K562 (cell line): Measurements from ENCODE around the gene HSPB6. TPM values are rescaled to one million over a fixed set of nuclear protein-coding genes. Genes with fewer than 3 reads are reported as not detected.

Experiments
- CREB1 ChIP-seq, 2 experiments: sonication (generic) in 1 of 2; formaldehyde crosslinking in 1 of 2; IDR thresholded peaks; 2 replicates each; pipeline versions ENCODE4 v1.6.1 to v1.8.0; 2012 to 2022; ENCODE audit warnings: inconsistent platforms in 1 of 2, mild to moderate bottlenecking in 1 of 2, missing genetic modification reagents in 1 of 2, moderate library complexity in 1 of 2
- HIVEP1 ChIP-seq: fragments of 250-450 bp; sonication (Bioruptor Pico); IDR thresholded peaks from 2 replicates; pipeline ENCODE4 v1.4.0; 2020; ENCODE audit warnings: mild to moderate bottlenecking
- ID3 ChIP-seq, 2 experiments: fragments of 250-450 bp in 1 of 2; fragments of 450-650 bp in 1 of 2; sonication (Bioruptor Pico) in 1 of 2; IDR thresholded peaks; 2 replicates each; pipeline versions ENCODE4 v1.6.1 to v1.8.0; 2016 to 2021; ENCODE audit warnings: mild to moderate bottlenecking in 2 of 2, moderate library complexity in 2 of 2, missing compliant biosample characterization in 1 of 2, missing genetic modification characterization in 1 of 2
- IRF1 ChIP-seq: sonication (generic); formaldehyde crosslinking; IDR thresholded peaks from 2 replicates; pipeline ENCODE4 v1.8.0; 2022; ENCODE audit warnings: missing genetic modification reagents, mild to moderate bottlenecking, borderline replicate concordance
- JUN ChIP-seq, 2 experiments: sonication (generic) in 1 of 2; formaldehyde crosslinking in 1 of 2; IDR thresholded peaks; 2 replicates each; pipeline versions ENCODE4 v1.6.1 to v1.8.0; 2012 to 2022; ENCODE audit warnings: borderline replicate concordance in 2 of 2, mild to moderate bottlenecking in 2 of 2, improper control_type of control experiment in 1 of 2, low read depth in 1 of 2, low read length in 1 of 2, missing genetic modification reagents in 1 of 2
- KLF1 ChIP-seq: fragments of 450-650 bp; IDR thresholded peaks from 2 replicates; pipeline ENCODE4 v1.6.1; 2016; ENCODE audit warnings: missing genetic modification characterization, missing compliant biosample characterization
- LARP7 ChIP-seq: fragments of 450-650 bp; IDR thresholded peaks from 2 replicates; pipeline ENCODE4 v1.6.1; 2016
- PML ChIP-seq: IDR thresholded peaks from 2 replicates; pipeline ENCODE4 v1.6.1; 2012; ENCODE audit warnings: low read length, inconsistent platforms
- RBM14 ChIP-seq: fragments of 200-400 bp; formaldehyde crosslinking; IDR thresholded peaks from 2 replicates; pipeline ENCODE4 v1.6.1; 2018; ENCODE audit warnings: low read depth, mild to moderate bottlenecking, low read length, moderate library complexity, borderline replicate concordance; ENCODE audit not compliant: insufficient read depth
- RFX5 ChIP-seq: IDR thresholded peaks from 2 replicates; pipeline ENCODE4 v1.6.1; 2011; ENCODE audit warnings: low read depth, mild to moderate bottlenecking, improper control_type of control experiment, low read length
- TARDBP ChIP-seq: fragments of 450-650 bp; IDR thresholded peaks from 2 replicates; pipeline ENCODE4 v1.6.1; 2016
- TOE1 ChIP-seq, 2 experiments: fragments of 450-650 bp in 1 of 2; sonication (generic) in 1 of 2; formaldehyde crosslinking in 1 of 2; IDR thresholded peaks; 2 replicates each; pipeline versions ENCODE4 v1.7.1 to v1.8.0; 2016 to 2022; ENCODE audit warnings: borderline replicate concordance in 2 of 2, mild to moderate bottlenecking in 2 of 2, antibody characterized with exemption in 1 of 2, inconsistent platforms in 1 of 2, low read depth in 1 of 2, missing genetic modification reagents in 1 of 2, moderate library complexity in 1 of 2
- VEZF1 ChIP-seq: fragments of 200-800 bp; sonication (Bioruptor generic); IDR thresholded peaks from 2 replicates; pipeline ENCODE4 v1.6.1; 2017; ENCODE audit warnings: missing genetic modification characterization, missing compliant biosample characterization
- ZC3H4 ChIP-seq: sonication (generic); formaldehyde crosslinking; IDR thresholded peaks from 2 replicates; pipeline ENCODE4 v1.9.0; 2021; ENCODE audit warnings: missing genetic modification reagents, borderline replicate concordance
- ZFPM2 ChIP-seq: fragments of 250-450 bp; sonication (Bioruptor Pico); IDR thresholded peaks from 2 replicates; pipeline ENCODE4 v1.5.1; 2022; ENCODE audit warnings: mild to moderate bottlenecking
- ZNF121 ChIP-seq: sonication (generic); formaldehyde crosslinking; conservative IDR thresholded peaks from 2 replicates; pipeline ENCODE4 v1.8.0; 2022; ENCODE audit warnings: missing genetic modification reagents
- ZNF511 ChIP-seq: sonication (generic); formaldehyde crosslinking; IDR thresholded peaks from 2 replicates; pipeline ENCODE4 v1.8.0; 2022; ENCODE audit warnings: mild to moderate bottlenecking, missing genetic modification reagents
- polyA plus RNA-seq, 8 experiments: library from polyadenylated mRNA; depleted of rRNA in 4 of 8; stranded (reverse) in 5 of 8; unstranded in 3 of 8; fragments of >200 nt; fragmentation: Nextera tagmentation in 2 of 8; fragmentation: Illumina TruSeq in 1 of 8; extraction: Ambion mirVana in 2 of 8; extraction: Trizol in 1 of 8; gene quantifications; 2 replicates each; pipeline versions ENCODE4 v1.2.1 to v1.2.3, GENCODE V29; 2011 to 2014; ENCODE audit warnings: inconsistent platforms in 1 of 8, missing spikeins in 1 of 8
- total RNA-seq, 7 experiments: library from RNA; depleted of rRNA in 6 of 7; stranded (reverse); fragments of >200 nt in 6 of 7; fragmentation: Illumina TruSeq in 2 of 7; extraction: Trizol in 2 of 7; gene quantifications; 2 replicates each; pipeline versions ENCODE4 v1.2.1 to v1.2.3, GENCODE V29; 2011 to 2021; ENCODE audit warnings: low replicate concordance in 1 of 7
- TF ChIP-seq, protein P1 (sequence below): fragments of 250-450 bp; sonication (Bioruptor Pico); IDR thresholded peaks from 2 replicates; pipeline ENCODE4 v1.4.0; 2020; ENCODE audit warnings: mild to moderate bottlenecking, moderate library complexity, borderline replicate concordance

HSPB6 gene
- total and polyA plus RNA-seq, 9 of the 15 experiments (the other 6 are each of a cell fraction or from before 2014, with no cell fraction given) = 0.55 TPM; not detected in 8

DNA sequence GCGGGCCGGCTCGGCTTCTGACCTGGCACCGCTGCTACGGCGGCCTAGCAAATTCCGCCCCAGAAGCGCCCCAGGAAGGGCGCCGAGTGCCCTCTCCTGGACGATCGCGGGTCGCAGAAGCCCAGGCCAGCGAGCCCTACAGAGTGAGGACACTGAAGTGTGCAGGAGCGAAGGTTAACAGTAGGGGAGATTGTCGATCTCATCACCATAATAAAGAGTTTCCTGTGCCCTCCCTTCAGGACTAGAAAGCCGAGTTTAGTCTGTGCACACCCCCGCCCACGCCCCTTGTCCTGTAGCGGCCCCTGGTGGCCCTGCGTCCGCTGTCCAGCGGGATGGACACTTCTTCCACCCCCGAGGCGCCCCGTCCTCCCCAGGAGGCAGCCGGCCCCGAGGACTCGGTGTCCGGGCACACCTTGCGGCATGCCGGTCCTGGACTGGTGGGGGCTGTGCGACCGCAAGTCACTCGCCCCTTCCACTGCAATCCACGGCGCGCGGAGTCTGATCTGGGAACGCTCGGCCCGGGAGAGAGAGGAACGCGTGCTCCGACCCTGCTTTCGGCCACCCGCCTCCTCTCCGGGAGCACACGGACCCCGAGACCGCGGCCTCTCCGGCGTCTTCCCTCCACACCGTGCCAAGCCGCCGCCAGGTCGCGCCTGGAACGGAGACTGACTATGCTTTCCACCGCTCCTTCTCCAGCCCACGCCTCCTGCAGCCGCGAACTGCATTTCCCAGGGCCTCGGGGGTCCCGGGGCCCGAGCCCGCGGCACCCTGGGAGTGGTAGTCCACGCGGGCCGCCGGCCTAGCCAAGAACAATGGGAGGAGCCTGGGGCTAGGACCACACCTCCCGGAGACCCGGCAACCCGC, 39.8 kb downstream of the HSPB6 start (continued):
- peak; percentile 54; the same call in 1 of the 2 replicates for TF ChIP-seq TOE1 (IDR thresholded peaks at IDR 0.05; ENCODE audit: borderline replicate concordance)
- TF ChIP-seq TOE1 (CRISPR knock-in tag; IDR thresholded peaks at IDR 0.05; ENCODE audit: borderline replicate concordance, low read depth) = 0 out of 2 replicates have a peak, but pooled peaks have one; percentile 62
- no peak for TF ChIP-seq ID3 (CRISPR knock-in tag; IDR thresholded peaks at IDR 0.05)
- peak; percentile 25; the same call in 1 of the 2 replicates for TF ChIP-seq ID3 (tag; IDR thresholded peaks at IDR 0.05)
- TF ChIP-seq LARP7 = no peak
- TF ChIP-seq TARDBP = no peak; the same call in 1 of the 2 replicates
- no peak for TF ChIP-seq ZC3H4
- TF ChIP-seq ZNF121 = no peak
- TF ChIP-seq ZFPM2 (CRISPR knock-in tag) = no peak
- TF ChIP-seq, protein P1, sequence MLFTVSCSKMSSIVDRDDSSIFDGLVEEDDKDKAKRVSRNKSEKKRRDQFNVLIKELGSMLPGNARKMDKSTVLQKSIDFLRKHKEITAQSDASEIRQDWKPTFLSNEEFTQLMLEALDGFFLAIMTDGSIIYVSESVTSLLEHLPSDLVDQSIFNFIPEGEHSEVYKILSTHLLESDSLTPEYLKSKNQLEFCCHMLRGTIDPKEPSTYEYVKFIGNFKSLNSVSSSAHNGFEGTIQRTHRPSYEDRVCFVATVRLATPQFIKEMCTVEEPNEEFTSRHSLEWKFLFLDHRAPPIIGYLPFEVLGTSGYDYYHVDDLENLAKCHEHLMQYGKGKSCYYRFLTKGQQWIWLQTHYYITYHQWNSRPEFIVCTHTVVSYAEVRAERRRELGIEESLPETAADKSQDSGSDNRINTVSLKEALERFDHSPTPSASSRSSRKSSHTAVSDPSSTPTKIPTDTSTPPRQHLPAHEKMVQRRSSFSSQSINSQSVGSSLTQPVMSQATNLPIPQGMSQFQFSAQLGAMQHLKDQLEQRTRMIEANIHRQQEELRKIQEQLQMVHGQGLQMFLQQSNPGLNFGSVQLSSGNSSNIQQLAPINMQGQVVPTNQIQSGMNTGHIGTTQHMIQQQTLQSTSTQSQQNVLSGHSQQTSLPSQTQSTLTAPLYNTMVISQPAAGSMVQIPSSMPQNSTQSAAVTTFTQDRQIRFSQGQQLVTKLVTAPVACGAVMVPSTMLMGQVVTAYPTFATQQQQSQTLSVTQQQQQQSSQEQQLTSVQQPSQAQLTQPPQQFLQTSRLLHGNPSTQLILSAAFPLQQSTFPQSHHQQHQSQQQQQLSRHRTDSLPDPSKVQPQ = no peak
- peak; percentile 17; the same call in 1 of the 2 replicates for TF ChIP-seq KLF1 (tag)
- peak; percentile 82 for TF ChIP-seq ZNF511 (CRISPR knock-in tag)
- TF ChIP-seq IRF1 (CRISPR knock-in tag) = no peak
- TF ChIP-seq VEZF1 (CRISPR knock-in tag) = no peak
- 0 out of 2 replicates have a peak, but pooled peaks have one; percentile 36 for TF ChIP-seq PML
- no peak for TF ChIP-seq RFX5
- no peak for TF ChIP-seq RBM14
- TF ChIP-seq JUN (IDR thresholded peaks at IDR 0.05; ENCODE audit: borderline replicate concordance, low read depth, low read length) = 0 out of 2 replicates have a peak, but pooled peaks have one; percentile 15
- no peak for TF ChIP-seq JUN (CRISPR knock-in tag; IDR thresholded peaks at IDR 0.05; ENCODE audit: borderline replicate concordance)
- TF ChIP-seq HIVEP1 (CRISPR knock-in tag) = no peak
- TF ChIP-seq CREB1 (IDR thresholded peaks at IDR 0.05) = no peak
- peak; percentile 17; the same call in 1 of the 2 replicates for TF ChIP-seq CREB1 (CRISPR knock-in tag; IDR thresholded peaks at IDR 0.05)
